ENCODE measurements around the gene DCANP1. TPM values are rescaled to one million over a fixed set of nuclear protein-coding genes. Genes with fewer than 3 reads are reported as not detected.

Gene DCANP1
- total and polyA plus RNA-seq, 9 of the 15 experiments (the other 6 are each of a cell fraction or from before 2014, with no cell fraction given), result not detected

DNA sequence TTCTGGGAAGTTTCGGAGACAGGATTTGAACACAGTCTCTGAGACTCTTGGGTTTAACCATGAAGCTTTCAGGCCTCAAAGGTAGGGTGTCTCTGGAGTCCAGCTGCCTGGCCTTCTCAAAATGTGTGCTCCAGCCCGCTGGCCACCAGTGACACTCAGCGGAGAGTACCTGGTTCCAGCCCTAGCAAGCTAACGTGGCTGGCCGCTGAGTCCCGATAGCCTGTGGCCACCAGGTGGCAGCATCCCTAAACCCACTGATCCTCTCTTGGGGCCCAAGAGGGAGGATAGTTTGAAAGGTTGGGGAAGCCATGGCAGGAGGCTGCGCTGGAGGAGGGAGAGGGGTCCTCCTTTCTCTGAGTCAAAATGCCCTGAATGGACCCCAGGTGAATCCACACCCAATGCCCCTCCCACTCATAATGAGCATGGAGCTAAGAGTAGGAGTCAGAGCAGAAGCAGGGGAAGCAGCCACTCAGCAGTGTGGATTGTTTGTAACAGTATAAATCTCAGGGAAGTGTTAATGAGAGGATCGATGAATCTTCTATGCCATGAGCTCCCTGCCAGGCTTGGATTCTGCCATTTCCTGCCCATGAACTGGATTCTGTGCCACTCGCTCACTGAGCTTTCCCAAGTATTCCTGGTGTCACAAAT is 10.4 kb upstream of the DCANP1 start (continued):
- TF ChIP-seq CBX1 (IDR thresholded peaks at IDR 0.05; ENCODE audit: low read depth), result no peak

DNA sequence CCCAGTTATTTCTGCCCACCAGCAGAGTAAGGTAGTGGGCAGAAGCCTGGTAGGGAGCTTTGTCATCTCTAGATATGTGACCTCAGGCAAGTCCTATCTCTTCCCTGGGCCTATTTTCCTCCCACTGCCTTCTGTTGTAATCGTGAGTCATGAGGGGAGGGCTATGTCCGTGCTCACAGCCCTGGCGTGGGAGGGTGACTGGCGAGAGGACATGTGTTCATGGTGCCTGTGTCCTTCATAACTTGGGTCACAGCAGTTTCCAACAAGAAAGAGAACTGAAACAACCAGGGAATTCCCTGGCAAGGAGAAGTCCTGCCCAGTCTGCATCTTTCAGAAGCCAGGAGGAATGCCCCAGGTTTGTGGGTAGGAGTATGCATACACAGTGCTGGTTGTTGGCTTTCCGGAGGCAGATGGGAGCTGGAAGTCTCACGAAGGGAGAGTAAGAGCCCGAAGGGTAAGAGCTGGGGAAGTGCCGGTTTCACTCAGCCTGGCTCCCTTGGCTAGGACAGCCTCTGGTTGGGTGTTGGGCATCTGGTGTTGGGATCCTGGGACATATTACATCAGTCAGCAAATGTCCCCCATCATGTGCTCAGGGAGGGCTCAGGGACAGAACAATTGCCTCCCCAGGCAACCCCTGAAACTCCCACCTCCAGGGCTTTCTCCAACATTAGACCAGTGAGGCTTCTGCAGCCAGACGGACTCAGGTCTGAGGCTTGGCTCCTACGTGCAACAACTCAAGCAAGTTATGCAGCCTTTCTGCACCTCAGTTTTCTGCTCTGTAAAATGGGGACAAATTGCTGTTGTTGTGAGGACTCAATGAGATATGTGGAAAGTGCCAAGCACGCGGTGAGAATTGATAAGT is 9.3 kb upstream of the DCANP1 start:
- H3K4me2 ChIP-seq (ENCODE audit: insufficient read depth, low read length), result peak overlapping the region; percentile 79
- no peaks in the 10 kb centered on the region; a peak in 2 of 5 replicates for H3K27me3 ChIP-seq (ENCODE audit: control insufficient read depth in 2 of 2, insufficient read depth in 2 of 2, low read length in 2 of 2)
- BruUV-seq (replicated peaks), result TSS peak; percentile 97
- H3K4me3 ChIP-seq, result peak overlapping the region; percentile 8
- ChIA-PET CTCF (ENCODE audit: low intra/inter-chr PET ratio) (interaction anchor here (0.8 to 2.0 kb wide), 3 partner anchors 96 to 124 kb away, joined by 3 to 9 read pairs (median 3); no protein-coding TSS in a partner anchor), POLR2A (interaction anchor here (0.5 to 1.5 kb wide), 6 partner anchors 8 to 405 kb away, joined by 3 to 5 read pairs (median 3); no protein-coding TSS in a partner anchor)
- ATAC-seq (peak; percentile 85), DNase-seq (ENCODE audit: extremely low read depth in 1 of 4, low spot score in 3 of 4) (peak; percentile 79 to 88 (median 82)), FAIRE-seq (peak; percentile 98)
- peaks cover 26 to 47% of the 10 kb centered on the region in 2 experiments for H3K4me1 ChIP-seq (replicated peaks in 1 of 2; ENCODE audit: control insufficient read depth in 2 of 2, insufficient read depth in 2 of 2, low read length in 2 of 2)
- H3K9ac ChIP-seq (ENCODE audit: insufficient read depth in 1 of 2, low read depth in 2 of 2, low read length in 2 of 2), result peak overlapping the region; percentile 70 to 73; a peak in 3 of 4 replicates
- H2AFZ ChIP-seq (ENCODE audit: low read depth, low read length), result peak overlapping the region; percentile 85
- H3K9me1 ChIP-seq (ENCODE audit: control insufficient read depth, insufficient read depth, low read length), result no peaks in the 10 kb centered on the region
- H3K79me2 ChIP-seq (ENCODE audit: control insufficient read depth, insufficient read depth, low read length), result peaks cover 4% of the 10 kb centered on the region; the same call in 1 of the 3 replicates
- peak overlapping the region; percentile 87 for H3K27ac ChIP-seq (ENCODE audit: extremely low read depth, low read depth, low read length)
- H3K9me3 ChIP-seq (replicated peaks; ENCODE audit: control insufficient read depth, insufficient read depth, low read depth, low read length), result no peaks in the 10 kb centered on the region
- WGBS (ENCODE audit: insufficient coverage, low coverage, missing lambda C conversion rate), result 29% methylated on average over 12 of the region's 12 CpGs
- no peaks in the 10 kb centered on the region for H3K36me3 ChIP-seq (ENCODE audit: control insufficient read depth, insufficient read depth, low read length)
- H4K20me1 ChIP-seq (replicated peaks; ENCODE audit: control insufficient read depth, insufficient read depth, low read length), result no peaks in the 10 kb centered on the region
- in situ Hi-C loops (cut with MboI), result no loop called here
- intact Hi-C loops (cut with micrococcal nuclease), result loop anchor here (1.0 kb wide), 1 partner anchor 19 kb away; no protein-coding TSS in a partner anchor
- no peak for TF ChIP-seq CHD2 (IDR thresholded peaks at IDR 0.05; ENCODE audit: low read depth, low read length)
- TF ChIP-seq, protein P1, sequence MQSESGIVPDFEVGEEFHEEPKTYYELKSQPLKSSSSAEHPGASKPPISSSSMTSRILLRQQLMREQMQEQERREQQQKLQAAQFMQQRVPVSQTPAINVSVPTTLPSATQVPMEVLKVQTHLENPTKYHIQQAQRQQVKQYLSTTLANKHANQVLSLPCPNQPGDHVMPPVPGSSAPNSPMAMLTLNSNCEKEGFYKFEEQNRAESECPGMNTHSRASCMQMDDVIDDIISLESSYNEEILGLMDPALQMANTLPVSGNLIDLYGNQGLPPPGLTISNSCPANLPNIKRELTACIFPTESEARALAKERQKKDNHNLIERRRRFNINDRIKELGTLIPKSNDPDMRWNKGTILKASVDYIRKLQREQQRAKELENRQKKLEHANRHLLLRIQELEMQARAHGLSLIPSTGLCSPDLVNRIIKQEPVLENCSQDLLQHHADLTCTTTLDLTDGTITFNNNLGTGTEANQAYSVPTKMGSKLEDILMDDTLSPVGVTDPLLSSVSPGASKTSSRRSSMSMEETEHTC (IDR thresholded peaks at IDR 0.05), result 0 out of 2 replicates have a peak, but pooled peaks have one; percentile 36
- no peak for TF ChIP-seq PHF21A (IDR thresholded peaks at IDR 0.05; ENCODE audit: borderline replicate concordance, low read depth)
- TF ChIP-seq, protein P2, sequence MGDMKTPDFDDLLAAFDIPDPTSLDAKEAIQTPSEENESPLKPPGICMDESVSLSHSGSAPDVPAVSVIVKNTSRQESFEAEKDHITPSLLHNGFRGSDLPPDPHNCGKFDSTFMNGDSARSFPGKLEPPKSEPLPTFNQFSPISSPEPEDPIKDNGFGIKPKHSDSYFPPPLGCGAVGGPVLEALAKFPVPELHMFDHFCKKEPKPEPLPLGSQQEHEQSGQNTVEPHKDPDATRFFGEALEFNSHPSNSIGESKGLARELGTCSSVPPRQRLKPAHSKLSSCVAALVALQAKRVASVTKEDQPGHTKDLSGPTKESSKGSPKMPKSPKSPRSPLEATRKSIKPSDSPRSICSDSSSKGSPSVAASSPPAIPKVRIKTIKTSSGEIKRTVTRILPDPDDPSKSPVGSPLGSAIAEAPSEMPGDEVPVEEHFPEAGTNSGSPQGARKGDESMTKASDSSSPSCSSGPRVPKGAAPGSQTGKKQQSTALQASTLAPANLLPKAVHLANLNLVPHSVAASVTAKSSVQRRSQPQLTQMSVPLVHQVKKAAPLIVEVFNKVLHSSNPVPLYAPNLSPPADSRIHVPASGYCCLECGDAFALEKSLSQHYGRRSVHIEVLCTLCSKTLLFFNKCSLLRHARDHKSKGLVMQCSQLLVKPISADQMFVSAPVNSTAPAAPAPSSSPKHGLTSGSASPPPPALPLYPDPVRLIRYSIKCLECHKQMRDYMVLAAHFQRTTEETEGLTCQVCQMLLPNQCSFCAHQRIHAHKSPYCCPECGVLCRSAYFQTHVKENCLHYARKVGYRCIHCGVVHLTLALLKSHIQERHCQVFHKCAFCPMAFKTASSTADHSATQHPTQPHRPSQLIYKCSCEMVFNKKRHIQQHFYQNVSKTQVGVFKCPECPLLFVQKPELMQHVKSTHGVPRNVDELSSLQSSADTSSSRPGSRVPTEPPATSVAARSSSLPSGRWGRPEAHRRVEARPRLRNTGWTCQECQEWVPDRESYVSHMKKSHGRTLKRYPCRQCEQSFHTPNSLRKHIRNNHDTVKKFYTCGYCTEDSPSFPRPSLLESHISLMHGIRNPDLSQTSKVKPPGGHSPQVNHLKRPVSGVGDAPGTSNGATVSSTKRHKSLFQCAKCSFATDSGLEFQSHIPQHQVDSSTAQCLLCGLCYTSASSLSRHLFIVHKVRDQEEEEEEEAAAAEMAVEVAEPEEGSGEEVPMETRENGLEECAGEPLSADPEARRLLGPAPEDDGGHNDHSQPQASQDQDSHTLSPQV (IDR thresholded peaks at IDR 0.05), result peak; percentile 88
- TF ChIP-seq KLF16 (IDR thresholded peaks at IDR 0.05), result 0 out of 2 replicates have a peak, but pooled peaks have one; percentile 31
- TF ChIP-seq ZNF57 (CRISPR knock-in tag; IDR thresholded peaks at IDR 0.05), result no peak
- 0 out of 2 replicates have a peak, but pooled peaks have one; percentile 67 for TF ChIP-seq FOXP1 (CRISPR knock-in tag; IDR thresholded peaks at IDR 0.05)
- TF ChIP-seq HDAC2 (IDR thresholded peaks at IDR 0.05), result peak; percentile 87
- TF ChIP-seq STAT5A (IDR thresholded peaks at IDR 0.05; ENCODE audit: borderline replicate concordance, low read length), result peak; percentile 35; the same call in 1 of the 2 replicates
- peak; percentile 10; the same call in 1 of the 2 replicates for TF ChIP-seq NFIC (IDR thresholded peaks at IDR 0.05)
- TF ChIP-seq KAT2B (IDR thresholded peaks at IDR 0.05; ENCODE audit: low read depth, low read length), result no peak
- no peak for TF ChIP-seq KAT8 (IDR thresholded peaks at IDR 0.05; ENCODE audit: low read depth)
- TF ChIP-seq E2F3 (CRISPR knock-in tag; IDR thresholded peaks at IDR 0.05), result no peak
